Vagina (tissue), 2 donors: ENCODE measurements around the gene ADORA2B.

Source experiments
- CTCF ChIP-seq, 3 experiments: fragments of 450-650 bp in 2 of 3; fragments of 200-600 bp in 1 of 3; sonication (generic) in 1 of 3; IDR thresholded peaks; one replicate each; pipeline ENCODE4 v1.5.1; 2017 to 2019; ENCODE audit warnings: antibody characterized with exemption in 3 of 3, mild to moderate bottlenecking in 2 of 3, moderate library complexity in 2 of 3
- POLR2A ChIP-seq, 2 donors: fragments of 450-650 bp; IDR thresholded peaks; one replicate each; pipeline ENCODE4 v1.6.1; 2017; ENCODE audit warnings: antibody characterized with exemption in 2 of 2, mild to moderate bottlenecking in 2 of 2, moderate library complexity in 2 of 2
- POLR2AphosphoS5 ChIP-seq, 2 donors: sonication (generic); formaldehyde crosslinking; IDR thresholded peaks; one replicate each; pipeline ENCODE4 v1.9.0; 2017; ENCODE audit warnings: antibody characterized with exemption in 2 of 2, mild to moderate bottlenecking in 2 of 2, low read depth in 1 of 2; ENCODE audit not compliant: insufficient read depth in 1 of 2

- no peak for TF ChIP-seq CTCF (IDR thresholded peaks at IDR 0.05)
- no peak for TF ChIP-seq POLR2A (IDR thresholded peaks at IDR 0.05)
- TF ChIP-seq POLR2AphosphoS5 (IDR thresholded peaks at IDR 0.05; ENCODE audit: insufficient read depth in 1 of 2, low read depth in 1 of 2): no peak
These were observed 34.1 kb upstream of the ADORA2B start for GRCh38 chr17:15910791-15911190.
